ENCODE data around the gene IGSF6. TPM values are rescaled to one million over a fixed set of nuclear protein-coding genes. Genes with fewer than 3 reads are reported as not detected.
"Not testable (repeated sequence)": the region's sequence is repeated elsewhere in the genome, so short reads cannot be mapped to it uniquely, and the experiment has no call there.

The IGSF6 gene
- total RNA-seq, 1 experiment from 2014 or later, result not detected

DNA sequence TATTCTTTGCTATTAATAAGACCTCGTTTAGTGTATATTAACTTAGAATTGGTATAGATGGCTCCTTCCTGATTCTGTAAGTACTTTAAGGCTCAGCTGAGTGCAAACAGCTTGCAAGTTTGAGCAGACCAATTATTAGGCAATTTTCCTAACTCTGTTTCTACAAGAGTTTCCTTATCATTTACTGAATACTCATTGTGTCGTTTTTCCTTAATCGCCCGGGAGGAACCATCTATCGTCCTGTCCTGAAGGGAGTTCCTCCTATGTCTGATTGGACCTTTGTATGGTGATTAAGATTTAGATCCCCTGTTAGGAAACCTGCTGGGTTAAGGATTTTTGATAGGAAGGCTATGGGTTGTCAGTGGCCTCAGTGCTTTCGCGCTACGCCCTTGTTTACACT lies 21.0 kb downstream of the IGSF6 start:
- not testable (repeated sequence) for H3K23me2 ChIP-seq (ENCODE audit: insufficient read length, low read depth, low read length, poor library complexity, severe bottlenecking); H3K9ac ChIP-seq (ENCODE audit: extremely low read depth, insufficient read length, low read length); H2BK120ac ChIP-seq (ENCODE audit: low read depth, low read length, poor library complexity, severe bottlenecking); H3K4ac ChIP-seq (ENCODE audit: low read depth, low read length); H3K27me3 ChIP-seq (ENCODE audit: insufficient read depth, low read length); H3K4me3 Mint-ChIP-seq; DNase-seq; H3K27me3 Mint-ChIP-seq (ENCODE audit: low read depth); H3K27ac ChIP-seq (ENCODE audit: insufficient read length, low read depth, low read length); H2BK20ac ChIP-seq (ENCODE audit: low read depth, low read length, poor library complexity, severe bottlenecking); H2BK12ac ChIP-seq (ENCODE audit: insufficient read length, low read depth, low read length); H3K14ac ChIP-seq (ENCODE audit: insufficient read depth, low read length); H3K23ac ChIP-seq (ENCODE audit: insufficient read length, low read depth, low read length); H3K4me2 ChIP-seq (ENCODE audit: insufficient read depth, insufficient read length, low read length); H3K79me1 ChIP-seq (ENCODE audit: insufficient read depth, low read depth, low read length, poor library complexity, severe bottlenecking); H4K8ac ChIP-seq (replicated peaks; ENCODE audit: insufficient read length, low read depth, low read length); H3T11ph ChIP-seq (ENCODE audit: low read length); H3K18ac ChIP-seq (ENCODE audit: insufficient read length, low read depth, low read length); H3K79me2 ChIP-seq (ENCODE audit: insufficient read depth, low read length); H4K91ac ChIP-seq (ENCODE audit: insufficient read length, low read depth, low read length); H4K5ac ChIP-seq (ENCODE audit: insufficient read length, low read depth, low read length); H3K56ac ChIP-seq (ENCODE audit: insufficient read length, low read depth, low read length); H3K4me1 ChIP-seq (ENCODE audit: insufficient read depth, low read length); H2AK5ac ChIP-seq (ENCODE audit: insufficient read length, low read length); H2BK15ac ChIP-seq (ENCODE audit: low read depth, low read length); H3K9me3 ChIP-seq (ENCODE audit: control insufficient read depth, low read depth, low read length); H3K27ac Mint-ChIP-seq; H2AFZ ChIP-seq (ENCODE audit: low read length); H2BK5ac ChIP-seq (ENCODE audit: insufficient read length, low read length); H4K20me1 ChIP-seq (ENCODE audit: control insufficient read depth, insufficient read depth, insufficient read length)
- Mint-ChIP-seq H3K36me3 (ENCODE audit: insufficient read depth in 1 of 3, low read depth in 3 of 3) (peaks cover 35 to 54% (median 41%) of the 10 kb centered on the region in 3 experiments), H3K4me1 (peaks cover 18 to 35% of the 10 kb centered on the region in 2 experiments), H3K9me3 (peaks cover 16 to 18% of the 10 kb centered on the region in 2 experiments; a peak in 4 of 5 replicates)
- WGBS (ENCODE audit: extremely low coverage, insufficient read length, low lambda C conversion rate), result no CpG with 5 or more reads among the region's 8 CpGs

DNA sequence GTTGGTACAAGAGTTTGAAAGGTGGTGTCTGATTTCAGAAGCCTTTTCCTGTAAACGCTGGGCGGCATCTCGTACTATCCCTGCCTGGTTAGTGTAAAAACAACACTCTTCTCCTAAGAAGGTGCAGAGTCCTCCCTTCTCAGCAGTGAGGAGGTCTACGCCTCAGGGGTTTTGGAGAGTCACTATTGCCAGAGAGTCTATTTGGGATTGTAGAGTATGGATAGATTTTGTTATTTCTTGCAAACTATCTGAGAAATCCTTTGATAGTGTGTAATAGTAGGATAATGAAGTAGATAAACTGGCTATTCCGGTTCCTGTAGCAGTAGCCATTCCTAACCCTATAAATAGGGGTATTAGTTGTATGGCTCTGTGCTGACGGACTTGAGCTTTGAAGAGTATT lies 21.5 kb downstream of the IGSF6 start:
- H3K79me1 ChIP-seq (ENCODE audit: insufficient read depth, low read depth, low read length, poor library complexity, severe bottlenecking); H2BK15ac ChIP-seq (ENCODE audit: low read depth, low read length); H3K14ac ChIP-seq (ENCODE audit: insufficient read depth, low read length); H3K23ac ChIP-seq (ENCODE audit: insufficient read length, low read depth, low read length); H4K8ac ChIP-seq (replicated peaks; ENCODE audit: insufficient read length, low read depth, low read length); H4K5ac ChIP-seq (ENCODE audit: insufficient read length, low read depth, low read length); H2BK20ac ChIP-seq (ENCODE audit: low read depth, low read length, poor library complexity, severe bottlenecking); H3K27me3 ChIP-seq (ENCODE audit: insufficient read depth, low read length); H3K9me3 ChIP-seq (ENCODE audit: control insufficient read depth, low read depth, low read length); H3K56ac ChIP-seq (ENCODE audit: insufficient read length, low read depth, low read length); H3K23me2 ChIP-seq (ENCODE audit: insufficient read length, low read depth, low read length, poor library complexity, severe bottlenecking); H2AK5ac ChIP-seq (ENCODE audit: insufficient read length, low read length); H3K27ac ChIP-seq (ENCODE audit: insufficient read length, low read depth, low read length); H4K91ac ChIP-seq (ENCODE audit: insufficient read length, low read depth, low read length); H2BK5ac ChIP-seq (ENCODE audit: insufficient read length, low read length); H4K20me1 ChIP-seq (ENCODE audit: control insufficient read depth, insufficient read depth, insufficient read length); H3K27me3 Mint-ChIP-seq (ENCODE audit: low read depth); H3K9ac ChIP-seq (ENCODE audit: extremely low read depth, insufficient read length, low read length); H3K27ac Mint-ChIP-seq; DNase-seq; H3T11ph ChIP-seq (ENCODE audit: low read length); H2BK12ac ChIP-seq (ENCODE audit: insufficient read length, low read depth, low read length); H3K18ac ChIP-seq (ENCODE audit: insufficient read length, low read depth, low read length); H2BK120ac ChIP-seq (ENCODE audit: low read depth, low read length, poor library complexity, severe bottlenecking); H3K4me2 ChIP-seq (ENCODE audit: insufficient read depth, insufficient read length, low read length); H3K4ac ChIP-seq (ENCODE audit: low read depth, low read length); H3K4me3 Mint-ChIP-seq; H3K4me1 ChIP-seq (ENCODE audit: insufficient read depth, low read length); H3K79me2 ChIP-seq (ENCODE audit: insufficient read depth, low read length); H2AFZ ChIP-seq (ENCODE audit: low read length): not testable (repeated sequence)
- peaks cover 16 to 18% of the 10 kb centered on the region in 2 experiments; a peak in 4 of 5 replicates for H3K9me3 Mint-ChIP-seq
- H3K36me3 Mint-ChIP-seq (ENCODE audit: insufficient read depth in 1 of 3, low read depth in 3 of 3), result peaks cover 40 to 57% (median 45%) of the 10 kb centered on the region in 3 experiments
- peaks cover 17 to 30% of the 10 kb centered on the region in 2 experiments for H3K4me1 Mint-ChIP-seq
- no CpG with 5 or more reads among the region's 6 CpGs for WGBS (ENCODE audit: extremely low coverage, insufficient read length, low lambda C conversion rate)
